HG02885 (cell line): ENCODE results near the gene ENDOU.
A peak's percentile ranks its signal among the peaks of the same experiment; 100 is the strongest.

ENCODE experiments used
- ATAC-seq: cut with Tn5 transposase; IDR thresholded peaks from one replicate; pipeline ENCODE4 v1.9.1; 2021; ENCODE audit warnings: mild to moderate bottlenecking; ENCODE audit not compliant: unreplicated experiment, poor library complexity

ENDOU gene

DNA sequence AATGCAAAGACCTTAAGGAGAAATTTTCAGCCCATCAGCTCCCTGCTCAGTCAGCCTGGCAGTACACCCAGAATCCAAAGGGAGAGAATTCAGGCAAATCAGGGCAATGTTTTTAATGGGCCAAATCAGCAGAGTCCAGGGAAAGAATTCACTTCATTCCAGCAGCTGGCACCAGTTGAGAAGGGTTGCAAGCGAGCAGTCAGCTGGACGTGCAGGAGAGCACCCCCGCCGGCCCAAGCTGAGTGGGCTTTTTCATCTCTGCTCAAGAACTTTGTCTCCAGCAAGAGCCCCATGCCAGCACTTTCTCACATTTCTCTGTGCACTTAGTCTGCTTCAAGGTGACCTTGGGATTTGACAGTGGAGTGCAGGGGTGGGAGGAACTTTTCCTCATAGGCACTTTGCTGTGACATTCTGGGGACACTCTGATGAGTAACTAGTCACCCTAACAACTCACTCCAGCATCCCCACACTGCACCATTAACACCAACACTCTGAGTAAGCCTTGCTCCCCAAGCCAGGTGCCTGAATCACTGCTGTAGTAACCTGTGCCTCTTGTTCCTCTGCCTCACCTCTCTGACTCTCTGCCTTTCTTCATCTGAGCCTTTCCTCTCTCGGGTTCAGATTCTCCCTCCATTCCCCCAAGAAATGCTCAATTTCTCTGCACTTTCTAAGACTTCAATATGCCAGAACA is 2.2 kb downstream of the ENDOU start:
- ATAC-seq: no peak

DNA sequence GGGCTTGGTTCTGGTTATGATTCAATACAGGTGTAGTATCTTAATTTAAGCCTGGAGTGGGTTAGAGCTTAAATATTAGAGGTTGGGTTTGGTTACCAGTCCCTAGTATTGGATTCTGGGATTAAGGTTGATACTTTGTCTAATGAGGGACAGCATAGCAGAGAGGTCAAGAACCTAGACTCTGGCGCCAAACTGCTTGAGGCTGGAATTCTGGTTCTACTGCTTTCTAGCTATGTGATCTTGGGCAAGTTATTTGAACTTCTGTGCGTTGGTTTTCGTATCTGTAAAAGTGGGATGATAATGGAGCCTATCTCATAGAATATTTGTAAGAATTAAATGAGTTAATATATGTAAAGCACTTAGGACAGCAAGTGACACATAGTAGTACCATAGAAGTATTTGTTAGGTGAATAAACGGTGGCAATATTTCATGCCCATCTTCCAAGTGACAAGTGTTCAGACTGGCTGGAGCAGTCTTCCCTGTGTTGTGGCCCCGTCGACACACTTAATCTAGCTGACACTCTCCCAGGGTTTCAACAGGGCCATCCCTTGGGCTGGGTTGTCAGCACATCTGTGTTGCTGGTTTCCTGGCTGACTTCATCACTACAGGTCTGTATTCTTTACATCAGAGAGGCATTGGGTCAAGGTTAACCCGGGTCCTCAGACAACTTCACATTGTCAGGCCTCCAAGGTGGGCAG is 3.0 kb downstream of the ENDOU start:
- no peak for ATAC-seq

DNA sequence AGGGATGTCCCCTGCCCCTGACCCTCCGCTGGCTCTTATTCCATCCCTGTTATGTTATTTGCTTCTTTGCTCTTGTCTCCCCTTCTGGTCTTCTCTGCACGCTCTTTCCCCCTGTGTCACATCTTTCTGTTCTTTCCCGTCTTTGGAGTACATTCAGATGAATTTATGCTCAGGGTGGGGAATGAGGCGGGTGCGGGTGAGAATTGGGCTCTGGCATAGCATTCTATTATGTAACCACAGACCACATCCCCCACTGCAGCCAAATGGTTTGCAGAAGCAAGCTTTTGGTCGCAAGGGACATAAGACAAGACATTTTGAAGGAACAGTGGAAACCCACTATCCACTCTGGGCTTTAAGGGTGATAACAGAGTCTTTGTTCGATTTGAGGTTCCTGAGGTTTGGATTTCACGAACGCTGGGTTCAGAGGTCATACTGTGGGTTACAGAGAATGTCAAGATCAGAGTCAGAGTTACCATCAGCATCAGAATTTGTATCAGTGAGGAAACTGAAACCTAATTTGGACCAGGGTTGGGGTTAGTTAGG is 3.8 kb downstream of the ENDOU start:
- no peak for ATAC-seq

DNA sequence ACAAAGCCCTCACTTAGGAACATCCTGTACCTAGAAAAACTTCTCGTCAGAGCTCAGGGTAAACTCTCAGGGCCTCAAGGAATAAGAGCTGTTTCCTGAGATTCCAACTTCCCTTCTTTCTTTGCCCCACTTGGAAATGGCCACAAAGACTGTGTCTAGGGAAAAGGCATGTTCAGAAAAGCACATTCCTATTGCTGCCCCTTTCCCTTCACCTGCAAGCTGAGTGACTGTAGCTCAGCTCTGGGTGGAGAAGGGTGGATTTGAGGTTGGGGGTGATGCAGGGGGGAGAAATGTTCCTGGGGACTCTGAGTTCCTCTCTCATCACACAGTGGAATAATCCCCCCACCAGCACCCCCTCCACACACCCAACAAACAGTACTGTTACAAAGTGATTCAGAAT is 6.8 kb downstream of the ENDOU start:
- no peak for ATAC-seq

DNA sequence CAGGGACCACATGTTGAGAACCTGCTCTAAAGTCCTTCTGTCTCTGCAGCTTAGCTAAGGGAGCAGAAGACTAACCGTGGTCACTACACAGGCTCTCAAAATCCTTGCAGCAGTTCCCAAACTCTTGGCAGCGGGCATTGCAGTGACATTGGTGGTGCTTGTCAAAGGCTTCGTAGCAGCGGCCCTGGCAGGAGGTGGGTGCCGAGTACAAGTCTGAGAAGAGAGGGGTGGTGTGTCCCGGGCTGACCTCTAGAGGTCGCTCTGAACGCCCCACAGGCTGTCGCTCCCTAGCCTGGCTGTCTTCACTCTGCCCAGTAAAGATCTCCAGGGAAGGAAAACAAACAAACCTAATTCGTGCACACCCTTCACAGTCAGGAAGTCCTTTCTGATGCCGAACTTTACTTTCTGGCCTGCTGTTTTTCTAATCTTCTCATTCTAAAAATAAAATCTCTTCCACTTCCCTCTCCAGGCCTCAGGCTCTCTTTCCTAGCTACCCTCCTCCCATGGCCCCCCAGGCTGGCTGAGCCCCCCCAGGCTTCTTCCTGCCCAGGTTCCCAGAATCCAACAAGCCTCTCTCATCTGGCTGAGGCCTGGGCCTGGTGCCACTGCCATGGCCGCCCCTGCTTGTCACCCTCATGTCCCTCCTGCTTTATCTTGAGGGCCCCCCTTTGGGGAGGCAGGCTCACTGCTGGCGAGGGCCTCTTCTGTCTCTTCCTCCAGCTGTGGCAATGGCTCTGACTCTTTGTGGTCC is 7.7 kb downstream of the ENDOU start:
- no peak for ATAC-seq

DNA sequence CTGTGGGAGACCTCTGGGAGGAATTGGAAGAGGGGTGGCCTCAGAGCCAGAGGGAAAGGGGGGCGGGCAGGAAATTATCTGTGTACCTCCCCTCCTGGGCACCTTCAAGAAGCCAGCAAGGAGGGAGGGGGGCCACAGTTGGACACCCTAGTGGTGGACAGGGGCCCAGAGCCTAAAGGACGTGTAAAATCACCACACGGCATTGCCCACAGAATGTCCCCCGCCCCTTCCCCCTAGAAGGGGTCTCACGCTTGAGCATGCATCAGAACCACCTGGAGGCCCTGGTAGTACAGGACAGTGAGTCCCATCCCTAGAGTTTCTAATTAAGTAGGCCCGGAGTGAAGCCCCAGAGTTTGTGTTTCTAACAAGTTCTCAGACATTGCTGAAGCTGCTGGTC is 8.2 kb downstream of the ENDOU start:
- ATAC-seq: no peak

DNA sequence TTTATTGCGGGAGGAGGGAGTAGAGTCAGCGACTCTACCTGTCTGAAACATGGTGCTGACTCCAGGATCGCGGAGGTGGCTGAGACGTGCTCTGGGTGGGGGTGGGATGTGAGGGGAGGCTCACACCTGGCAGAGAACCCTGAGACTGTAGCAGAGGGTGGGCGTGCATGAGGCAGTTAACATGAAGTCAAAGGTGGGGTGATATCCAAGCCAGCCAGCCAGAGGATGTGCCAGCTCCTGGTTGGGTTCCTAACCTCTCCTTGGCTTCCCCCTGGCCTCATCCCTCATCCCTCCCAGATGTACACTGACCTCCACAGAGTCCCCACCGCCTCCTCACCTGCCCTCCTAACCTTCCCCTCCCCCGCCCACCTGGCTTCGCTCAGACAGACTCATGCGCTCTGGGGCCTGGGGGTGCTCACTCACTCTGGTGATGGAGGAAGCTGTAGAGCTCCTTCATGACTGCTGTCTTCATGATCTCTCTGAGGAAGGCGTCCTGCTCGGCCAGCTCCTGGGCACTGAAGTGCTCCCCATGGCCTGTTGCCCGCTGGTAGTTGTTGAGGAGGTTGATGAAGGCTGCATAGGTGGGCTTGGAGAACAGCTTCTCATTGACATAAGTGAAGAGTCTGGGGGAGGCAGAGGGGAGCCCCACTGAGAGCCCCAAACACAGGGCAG is 9.3 kb downstream of the ENDOU start:
- no peak for ATAC-seq

DNA sequence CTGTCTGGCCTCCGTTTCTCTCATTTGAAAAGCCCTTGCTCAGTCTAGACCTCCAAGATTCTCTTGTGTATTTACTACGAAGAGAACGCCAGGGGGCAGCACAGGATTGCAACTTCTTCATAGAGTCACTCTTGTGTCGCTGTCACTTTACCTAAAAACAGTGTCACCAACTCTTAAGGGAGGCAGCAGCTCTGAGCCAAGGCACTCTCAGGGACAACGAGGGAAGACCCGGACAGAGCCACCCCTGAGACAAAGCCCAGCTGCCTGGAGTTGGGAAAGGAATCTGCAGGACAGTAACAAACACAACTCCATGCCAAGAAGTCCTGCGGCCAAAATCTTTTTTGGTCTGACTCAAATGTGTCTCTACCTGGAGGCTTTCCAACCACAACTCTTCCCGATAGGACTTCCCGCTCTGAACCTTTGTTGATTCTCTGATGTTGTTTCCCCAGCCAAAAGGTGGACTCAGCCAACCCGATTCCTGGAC is 9.9 kb downstream of the ENDOU start:
- ATAC-seq: peak; percentile 81

DNA sequence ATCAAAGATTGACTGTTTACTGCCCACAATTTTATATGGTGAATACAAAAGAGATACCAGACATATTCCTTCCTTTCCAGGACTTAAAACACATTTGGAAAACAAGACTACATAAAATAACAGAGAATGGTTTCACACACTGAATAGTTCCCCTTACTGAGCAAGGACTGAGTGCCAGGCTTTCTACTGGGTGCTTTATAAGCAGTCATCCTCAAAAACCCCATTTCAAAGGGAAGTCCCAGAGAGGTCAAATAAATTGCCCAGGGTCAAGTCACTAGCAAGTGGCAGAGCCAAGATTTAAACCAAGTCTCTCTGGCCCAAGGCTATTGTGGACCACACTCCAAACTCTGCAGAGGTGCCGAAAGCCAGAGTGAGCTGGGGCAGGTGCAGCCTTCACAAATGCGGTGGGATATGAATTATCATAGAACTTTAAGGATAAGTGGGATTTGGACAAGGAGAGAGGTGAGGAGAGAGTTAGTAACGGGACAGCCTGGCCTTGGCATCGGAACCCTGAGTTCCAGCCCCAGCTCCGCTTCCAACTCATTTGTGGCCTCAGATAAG is 10.4 kb downstream of the ENDOU start:
- peak; percentile 25 for ATAC-seq

DNA sequence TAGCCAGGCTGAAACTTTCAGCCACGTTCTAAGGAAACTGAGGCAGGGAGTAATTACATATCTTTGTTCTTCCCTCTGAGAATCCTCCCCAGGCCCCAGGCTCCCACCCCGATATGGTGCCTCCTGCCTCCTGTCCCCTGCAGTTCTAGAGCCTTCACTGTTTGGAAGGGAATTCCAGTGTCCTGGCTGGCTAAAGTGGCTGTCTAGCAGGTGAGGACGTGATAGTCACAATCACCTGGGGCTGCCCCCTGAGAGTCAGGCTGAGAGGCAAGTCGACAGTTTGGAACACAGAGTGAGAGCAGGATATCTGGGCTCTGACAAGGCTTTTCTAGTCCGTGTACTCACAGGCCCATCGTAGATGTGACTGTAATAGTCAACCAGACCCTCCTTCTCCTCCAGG is 13.1 kb downstream of the ENDOU start:
- ATAC-seq: no peak

DNA sequence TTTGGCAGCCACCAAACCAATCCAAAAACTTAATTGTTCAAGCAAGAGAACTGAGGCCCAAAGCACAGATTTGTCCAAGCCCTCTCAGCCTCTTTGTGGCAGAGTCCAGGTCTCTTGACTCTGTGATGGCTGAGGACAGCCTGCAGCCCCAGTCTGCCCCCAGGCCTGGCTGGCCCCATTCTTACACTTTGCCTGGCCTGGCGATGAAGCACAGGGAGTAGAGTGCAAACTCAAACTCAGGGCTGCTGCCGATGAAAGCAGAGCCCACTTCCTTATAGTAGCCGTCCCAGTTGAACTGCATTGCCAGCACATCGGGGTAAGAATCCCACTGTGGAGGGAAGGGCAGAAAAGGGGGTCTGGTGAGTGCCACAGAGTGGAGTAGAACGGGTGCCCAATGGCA is 13.8 kb downstream of the ENDOU start:
- no peak for ATAC-seq

DNA sequence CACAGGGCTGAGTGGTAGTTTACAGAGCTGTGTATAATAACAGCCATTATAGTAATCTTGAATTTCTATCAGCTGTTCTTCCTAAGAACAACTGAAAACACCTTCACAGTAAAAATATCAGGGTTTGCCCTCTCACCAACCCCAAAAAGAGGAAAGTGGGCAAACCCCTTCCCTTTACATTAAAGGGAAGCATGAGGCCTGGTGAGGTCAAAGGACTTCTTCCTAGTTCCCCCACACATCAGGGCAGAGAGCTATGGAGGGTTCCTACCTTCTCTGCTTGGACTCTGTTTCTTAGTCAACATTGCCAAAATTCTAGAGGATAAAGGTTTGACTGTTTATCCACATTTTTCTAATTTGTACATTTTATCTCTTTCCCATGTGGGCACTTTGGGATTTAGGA is 15.0 kb downstream of the ENDOU start:
- ATAC-seq: no peak

DNA sequence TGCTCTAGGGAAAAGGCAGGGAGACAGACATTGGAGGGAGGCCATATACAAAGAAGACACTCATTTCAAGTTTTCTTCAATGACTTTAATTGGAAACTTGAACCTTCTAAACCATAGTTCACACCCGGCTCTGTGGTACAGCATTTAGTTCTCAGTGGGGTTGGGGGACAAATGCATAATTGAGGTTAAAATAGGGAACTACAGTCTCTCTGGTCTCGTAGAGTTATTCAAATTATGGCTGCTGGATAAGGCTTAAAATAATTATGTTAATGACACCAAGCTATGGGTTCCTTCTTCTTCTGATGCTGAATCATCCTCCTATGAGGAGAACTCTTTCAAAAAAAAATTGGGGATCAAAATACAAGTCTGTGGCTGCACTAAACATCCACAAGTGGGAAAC is 15.6 kb downstream of the ENDOU start:
- no peak for ATAC-seq

DNA sequence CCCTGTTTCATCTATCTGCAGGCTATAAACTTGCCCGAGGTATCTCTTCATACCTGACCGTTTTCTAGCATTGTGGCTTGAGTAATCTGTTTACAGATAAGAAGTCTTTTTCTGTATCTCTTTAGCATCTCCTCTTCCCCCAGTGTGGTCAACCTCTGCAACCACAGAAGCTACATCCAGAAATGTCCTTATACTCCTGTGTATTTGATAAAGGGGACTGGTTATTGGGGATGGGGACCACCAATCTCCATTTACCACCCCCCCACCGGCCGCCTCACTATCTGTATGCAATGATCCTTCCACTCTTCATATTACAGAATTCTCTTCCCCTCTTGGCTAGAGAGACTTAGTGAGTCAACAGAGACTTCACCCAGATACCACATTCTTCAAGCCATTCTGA is 16.1 kb downstream of the ENDOU start:
- no peak for ATAC-seq

DNA sequence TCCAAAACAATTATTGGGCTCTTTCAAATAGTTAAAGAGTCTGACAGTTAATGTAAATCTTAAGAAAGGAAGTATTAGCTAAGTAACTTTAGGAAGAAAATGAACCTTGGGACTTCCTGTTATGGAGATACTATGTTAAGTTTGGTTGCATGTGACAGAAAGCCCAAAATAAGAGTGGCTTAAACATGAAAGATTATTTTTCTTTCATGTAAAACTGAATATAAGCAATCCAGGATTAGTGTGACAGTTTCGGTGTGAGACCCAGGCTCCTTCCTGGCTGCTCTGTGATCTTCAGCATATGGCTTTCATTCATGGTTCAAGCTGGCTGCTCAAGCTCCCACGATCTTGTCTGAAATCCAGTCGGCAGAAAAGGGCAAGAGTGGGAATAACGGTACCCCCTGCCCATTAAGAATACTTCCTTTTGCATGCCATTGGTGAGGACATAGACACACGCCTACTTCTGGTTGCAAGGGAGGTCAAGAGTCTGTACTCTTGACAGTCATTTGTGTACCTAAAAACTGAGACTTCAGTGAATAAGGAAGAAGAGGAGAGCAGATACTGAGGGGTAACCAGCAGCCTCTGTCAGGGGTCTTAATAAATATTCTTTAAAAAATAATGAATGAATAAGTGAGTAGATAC is 17.3 kb downstream of the ENDOU start:
- ATAC-seq: peak; percentile 33

DNA sequence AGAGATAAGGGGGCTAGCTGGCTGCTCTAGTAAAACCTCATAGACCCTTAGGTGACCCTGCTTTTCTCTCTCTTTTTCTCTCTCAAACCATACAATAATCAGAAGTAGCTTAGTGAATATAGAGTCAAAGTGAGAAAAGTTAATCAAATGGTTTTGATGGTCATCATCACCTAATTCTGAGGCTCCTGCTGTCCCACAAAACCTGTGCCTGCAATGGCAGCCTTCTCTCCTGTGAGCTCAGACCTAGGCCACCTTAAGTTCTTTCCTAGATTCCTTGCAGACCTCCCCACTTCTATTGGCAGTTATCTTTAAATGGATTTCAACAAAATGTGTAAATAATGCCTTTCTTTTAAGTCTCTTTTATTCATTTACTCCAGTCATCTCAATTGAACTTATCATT is 17.9 kb downstream of the ENDOU start:
- no peak for ATAC-seq

DNA sequence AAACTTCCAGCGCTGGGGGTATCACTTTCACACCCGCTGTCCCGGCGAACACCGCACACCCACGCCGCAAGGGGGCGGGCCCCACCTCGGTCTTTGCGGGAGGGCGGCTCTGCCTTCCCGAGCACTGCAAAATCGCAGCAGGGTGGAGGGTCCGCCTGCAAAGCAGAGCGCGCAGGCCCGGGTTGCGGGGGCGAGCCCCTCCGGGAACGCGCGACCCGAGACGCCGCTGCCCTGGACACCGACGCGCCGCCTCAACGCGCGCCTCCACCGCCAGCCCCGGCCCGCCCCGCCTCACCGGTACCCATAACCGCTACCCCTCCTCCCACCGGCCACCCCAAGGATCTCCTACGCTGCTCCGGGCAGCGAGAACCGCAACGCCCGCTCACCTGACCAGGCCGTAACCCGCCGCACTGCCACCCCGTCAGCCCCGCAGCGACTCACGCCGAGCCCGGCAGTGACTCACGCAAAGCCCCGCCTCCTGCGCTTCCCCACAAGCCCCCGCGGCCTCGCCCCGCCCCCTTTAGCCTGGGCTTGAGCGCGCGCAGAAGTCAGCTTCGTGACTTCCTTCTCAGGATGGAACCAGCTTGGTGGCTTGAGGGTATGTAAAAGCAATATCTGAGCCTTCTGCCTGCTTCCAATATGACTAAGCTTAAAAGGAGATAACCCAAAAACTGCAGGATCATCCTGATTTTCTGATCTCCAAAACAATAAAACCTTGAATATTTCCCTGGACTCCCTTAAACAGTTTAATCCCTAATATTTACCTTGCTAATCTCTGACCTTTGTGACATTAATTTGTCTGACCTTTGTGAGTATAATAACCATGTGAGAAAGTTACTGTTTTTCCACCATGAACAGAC is 19.5 kb downstream of the ENDOU start, which contains the start of gene RPAP3:
Gene RPAP3 (minus strand): TSS at position 465 of the 860 bp plus-strand sequence. CDS start 3,190 bp downstream, outside the sequence.
- ATAC-seq: peak; percentile 87

DNA sequence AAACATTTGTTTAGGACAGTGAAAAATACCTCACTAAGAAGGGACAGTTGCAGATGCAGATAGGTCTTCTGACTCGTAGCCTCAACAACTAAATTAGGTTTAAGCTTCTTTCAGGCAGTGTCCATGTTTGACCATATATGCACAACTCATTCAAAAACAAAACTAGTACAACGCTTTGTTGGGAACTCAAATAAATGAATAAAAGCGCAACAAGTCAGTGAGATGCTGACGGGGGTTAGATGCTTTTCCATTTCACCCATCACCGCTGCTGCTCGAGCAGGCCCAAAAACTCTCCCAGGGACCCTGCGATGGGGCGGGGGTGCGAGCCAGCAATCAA is 20.1 kb downstream of the ENDOU start:
- no peak for ATAC-seq

DNA sequence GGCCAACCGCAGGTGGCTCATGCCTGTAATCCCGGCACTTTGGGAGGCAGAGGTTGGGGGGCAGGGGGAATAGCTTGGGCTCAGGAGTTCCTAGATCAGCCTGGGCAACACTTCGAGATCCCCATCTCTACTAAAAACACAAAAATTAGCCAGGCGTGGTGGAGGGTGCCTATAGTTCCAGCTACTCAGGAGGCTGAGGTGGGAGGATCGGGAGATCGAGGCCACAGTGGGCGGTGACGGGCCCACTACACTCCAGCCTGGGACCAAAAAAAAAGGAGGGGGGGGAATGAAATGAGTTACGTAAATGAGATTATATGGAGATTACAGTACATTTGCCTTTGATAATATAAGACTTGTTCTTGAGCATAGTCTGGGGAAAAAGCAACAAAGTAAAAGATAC is 20.6 kb downstream of the ENDOU start:
- no peak for ATAC-seq
